ENCODE measurements around the gene MOXD1.

The MOXD1 gene

GRCh38 chr6:132418235-132418965 lies 17.1 kb upstream of the MOXD1 start:
- Histone ChIP-seq H3K27ac (no peak overlapping the region), H3K4me2 (ENCODE audit: low read length) (no peak overlapping the region), H3K27me3 (ENCODE audit: control insufficient read depth, insufficient read depth, low read length) (no peaks in the 10 kb centered on the region), H3K4me1 (no peaks in the 10 kb centered on the region), H3K9me3 (ENCODE audit: control insufficient read depth, low read length) (no peaks in the 10 kb centered on the region), H2AFZ (no peak overlapping the region), H3K4me3 (ENCODE audit: low read depth, low read length) (no peak overlapping the region), H3K36me3 (ENCODE audit: control insufficient read depth, insufficient read depth, low read length) (no peaks in the 10 kb centered on the region), H3K9ac (no peak overlapping the region), H3K79me2 (no peaks in the 10 kb centered on the region)
- no peak for TF ChIP-seq CTCF (IDR thresholded peaks at IDR 0.05)

GRCh38 chr6:132414761-132415160 lies 13.5 kb upstream of the MOXD1 start:
- Histone ChIP-seq H3K9ac (no peak overlapping the region), H2AFZ (no peak overlapping the region), H3K4me1 (no peaks in the 10 kb centered on the region), H3K9me3 (ENCODE audit: control insufficient read depth, low read length) (no peaks in the 10 kb centered on the region), H3K27me3 (ENCODE audit: control insufficient read depth, insufficient read depth, low read length) (no peaks in the 10 kb centered on the region), H3K36me3 (ENCODE audit: control insufficient read depth, insufficient read depth, low read length) (no peaks in the 10 kb centered on the region), H3K4me2 (ENCODE audit: low read length) (no peak overlapping the region), H3K79me2 (no peaks in the 10 kb centered on the region), H3K4me3 (ENCODE audit: low read depth, low read length) (no peak overlapping the region), H3K27ac (no peak overlapping the region)
- TF ChIP-seq CTCF (IDR thresholded peaks at IDR 0.05) = no peak

- Histone ChIP-seq H3K4me3 (ENCODE audit: low read depth, low read length) (no peak overlapping the region), H3K4me1 (no peaks in the 10 kb centered on the region), H2AFZ (no peak overlapping the region), H3K4me2 (ENCODE audit: low read length) (no peak overlapping the region), H3K36me3 (ENCODE audit: control insufficient read depth, insufficient read depth, low read length) (no peaks in the 10 kb centered on the region), H3K79me2 (no peaks in the 10 kb centered on the region), H3K9ac (no peak overlapping the region), H3K27me3 (ENCODE audit: control insufficient read depth, insufficient read depth, low read length) (no peaks in the 10 kb centered on the region), H3K27ac (no peak overlapping the region), H3K9me3 (ENCODE audit: control insufficient read depth, low read length) (no peaks in the 10 kb centered on the region)
- no peak for TF ChIP-seq CTCF (IDR thresholded peaks at IDR 0.05)
These were observed 13.0 kb upstream of the MOXD1 start for GRCh38 chr6:132414322-132414721.

DNA sequence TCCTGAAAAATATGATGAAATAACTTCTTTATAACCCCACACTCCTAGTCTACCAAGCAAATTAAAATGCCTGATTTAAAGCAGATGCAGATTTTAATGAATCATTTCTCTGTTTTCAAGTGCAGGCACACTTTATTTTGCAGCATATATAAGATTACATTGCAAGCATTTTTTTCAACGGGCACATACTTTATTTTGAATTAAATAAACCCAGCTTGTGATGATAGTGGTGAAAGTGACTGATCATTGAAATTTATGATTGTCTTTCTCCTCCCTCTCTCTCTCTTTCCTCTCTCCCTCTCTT lies 12.2 kb upstream of the MOXD1 start:
- H3K9me3 ChIP-seq (ENCODE audit: control insufficient read depth, low read length) = no peaks in the 10 kb centered on the region
- H2AFZ ChIP-seq = no peak overlapping the region
- H3K27me3 ChIP-seq (ENCODE audit: control insufficient read depth, insufficient read depth, low read length) = no peaks in the 10 kb centered on the region
- H3K9ac ChIP-seq = no peak overlapping the region
- no peak for TF ChIP-seq CTCF (IDR thresholded peaks at IDR 0.05)
- no peak overlapping the region for H3K27ac ChIP-seq
- H3K4me2 ChIP-seq (ENCODE audit: low read length) = no peak overlapping the region
- H3K4me1 ChIP-seq = no peaks in the 10 kb centered on the region
- H3K4me3 ChIP-seq (ENCODE audit: low read depth, low read length) = no peak overlapping the region
- no peaks in the 10 kb centered on the region for H3K36me3 ChIP-seq (ENCODE audit: control insufficient read depth, insufficient read depth, low read length)
- H3K79me2 ChIP-seq = no peaks in the 10 kb centered on the region

Measured in parathyroid adenoma (tissue), 2 donors.